Measurements from ENCODE around the gene KLHL7.

GRCh38 chr7:23093111-23093510, 12.5 kb upstream of the KLHL7 start:
- TF ChIP-seq, protein P1, sequence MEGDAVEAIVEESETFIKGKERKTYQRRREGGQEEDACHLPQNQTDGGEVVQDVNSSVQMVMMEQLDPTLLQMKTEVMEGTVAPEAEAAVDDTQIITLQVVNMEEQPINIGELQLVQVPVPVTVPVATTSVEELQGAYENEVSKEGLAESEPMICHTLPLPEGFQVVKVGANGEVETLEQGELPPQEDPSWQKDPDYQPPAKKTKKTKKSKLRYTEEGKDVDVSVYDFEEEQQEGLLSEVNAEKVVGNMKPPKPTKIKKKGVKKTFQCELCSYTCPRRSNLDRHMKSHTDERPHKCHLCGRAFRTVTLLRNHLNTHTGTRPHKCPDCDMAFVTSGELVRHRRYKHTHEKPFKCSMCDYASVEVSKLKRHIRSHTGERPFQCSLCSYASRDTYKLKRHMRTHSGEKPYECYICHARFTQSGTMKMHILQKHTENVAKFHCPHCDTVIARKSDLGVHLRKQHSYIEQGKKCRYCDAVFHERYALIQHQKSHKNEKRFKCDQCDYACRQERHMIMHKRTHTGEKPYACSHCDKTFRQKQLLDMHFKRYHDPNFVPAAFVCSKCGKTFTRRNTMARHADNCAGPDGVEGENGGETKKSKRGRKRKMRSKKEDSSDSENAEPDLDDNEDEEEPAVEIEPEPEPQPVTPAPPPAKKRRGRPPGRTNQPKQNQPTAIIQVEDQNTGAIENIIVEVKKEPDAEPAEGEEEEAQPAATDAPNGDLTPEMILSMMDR (IDR thresholded peaks at IDR 0.05), result no peak
- no peak for TF ChIP-seq POLR2A (IDR thresholded peaks at IDR 0.05)

Measured in suprapubic skin (tissue), 3 donors.